Measurements from ENCODE around the gene BRSK1.

Gene BRSK1

DNA sequence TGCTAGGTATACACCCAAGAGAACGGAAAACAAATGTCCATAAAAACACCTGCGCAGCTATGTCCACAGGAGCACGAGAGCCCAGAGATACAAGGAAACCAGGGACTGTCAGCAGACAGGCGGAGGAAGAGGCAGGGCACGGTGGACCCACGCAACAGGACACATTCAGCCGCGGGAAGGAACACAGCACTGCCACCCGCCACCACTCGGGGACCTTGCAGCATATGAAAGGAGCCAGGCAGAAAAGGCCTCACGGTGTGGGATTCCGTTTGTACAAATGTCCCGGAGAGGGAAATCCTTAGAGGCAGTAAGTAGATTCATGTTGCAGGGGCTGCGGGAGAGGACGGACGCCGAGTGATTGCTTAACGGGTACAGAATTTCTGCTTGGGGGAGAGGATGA, 11.7 kb upstream of the BRSK1 start:
- TF ChIP-seq TEAD4 (IDR thresholded peaks at IDR 0.05) = no peak
- TF ChIP-seq NFIC (IDR thresholded peaks at IDR 0.05) = no peak
- no peak for TF ChIP-seq ZBTB7A (IDR thresholded peaks at IDR 0.05; ENCODE audit: low read depth)
- TF ChIP-seq TCF12 (IDR thresholded peaks at IDR 0.05; ENCODE audit: low read depth) = no peak
- TF ChIP-seq MAX (IDR thresholded peaks at IDR 0.05) = no peak
- TF ChIP-seq YY1 (IDR thresholded peaks at IDR 0.05; ENCODE audit: low read depth) = no peak
- no peak for TF ChIP-seq CEBPB (IDR thresholded peaks at IDR 0.05)
- no peak for TF ChIP-seq RAD21 (IDR thresholded peaks at IDR 0.05; ENCODE audit: low read depth)
- TF ChIP-seq EGR1 (IDR thresholded peaks at IDR 0.05) = no peak
- TF ChIP-seq EP300 (IDR thresholded peaks at IDR 0.05; ENCODE audit: borderline replicate concordance) = no peak
- TF ChIP-seq CREB1 (IDR thresholded peaks at IDR 0.05; ENCODE audit: low read depth) = no peak
- no peak for TF ChIP-seq USF1 (IDR thresholded peaks at IDR 0.05)
- TF ChIP-seq, protein P1, sequence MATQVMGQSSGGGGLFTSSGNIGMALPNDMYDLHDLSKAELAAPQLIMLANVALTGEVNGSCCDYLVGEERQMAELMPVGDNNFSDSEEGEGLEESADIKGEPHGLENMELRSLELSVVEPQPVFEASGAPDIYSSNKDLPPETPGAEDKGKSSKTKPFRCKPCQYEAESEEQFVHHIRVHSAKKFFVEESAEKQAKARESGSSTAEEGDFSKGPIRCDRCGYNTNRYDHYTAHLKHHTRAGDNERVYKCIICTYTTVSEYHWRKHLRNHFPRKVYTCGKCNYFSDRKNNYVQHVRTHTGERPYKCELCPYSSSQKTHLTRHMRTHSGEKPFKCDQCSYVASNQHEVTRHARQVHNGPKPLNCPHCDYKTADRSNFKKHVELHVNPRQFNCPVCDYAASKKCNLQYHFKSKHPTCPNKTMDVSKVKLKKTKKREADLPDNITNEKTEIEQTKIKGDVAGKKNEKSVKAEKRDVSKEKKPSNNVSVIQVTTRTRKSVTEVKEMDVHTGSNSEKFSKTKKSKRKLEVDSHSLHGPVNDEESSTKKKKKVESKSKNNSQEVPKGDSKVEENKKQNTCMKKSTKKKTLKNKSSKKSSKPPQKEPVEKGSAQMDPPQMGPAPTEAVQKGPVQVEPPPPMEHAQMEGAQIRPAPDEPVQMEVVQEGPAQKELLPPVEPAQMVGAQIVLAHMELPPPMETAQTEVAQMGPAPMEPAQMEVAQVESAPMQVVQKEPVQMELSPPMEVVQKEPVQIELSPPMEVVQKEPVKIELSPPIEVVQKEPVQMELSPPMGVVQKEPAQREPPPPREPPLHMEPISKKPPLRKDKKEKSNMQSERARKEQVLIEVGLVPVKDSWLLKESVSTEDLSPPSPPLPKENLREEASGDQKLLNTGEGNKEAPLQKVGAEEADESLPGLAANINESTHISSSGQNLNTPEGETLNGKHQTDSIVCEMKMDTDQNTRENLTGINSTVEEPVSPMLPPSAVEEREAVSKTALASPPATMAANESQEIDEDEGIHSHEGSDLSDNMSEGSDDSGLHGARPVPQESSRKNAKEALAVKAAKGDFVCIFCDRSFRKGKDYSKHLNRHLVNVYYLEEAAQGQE (IDR thresholded peaks at IDR 0.05; ENCODE audit: low read depth) = no peak
- no peak for TF ChIP-seq FOXM1 (IDR thresholded peaks at IDR 0.05; ENCODE audit: borderline replicate concordance, low read depth)
- TF ChIP-seq TAF1 (IDR thresholded peaks at IDR 0.05; ENCODE audit: low read depth) = no peak

GRCh38 chr19:55273978-55274707, 9.7 kb upstream of the BRSK1 start:
- TF ChIP-seq TAF1 (IDR thresholded peaks at IDR 0.05; ENCODE audit: low read depth) (no peak), ZBTB7A (IDR thresholded peaks at IDR 0.05; ENCODE audit: low read depth) (no peak), MAX (IDR thresholded peaks at IDR 0.05) (no peak), CREB1 (IDR thresholded peaks at IDR 0.05; ENCODE audit: low read depth) (no peak), CEBPB (IDR thresholded peaks at IDR 0.05) (no peak), USF1 (IDR thresholded peaks at IDR 0.05) (no peak), YY1 (IDR thresholded peaks at IDR 0.05; ENCODE audit: low read depth) (no peak), TCF12 (IDR thresholded peaks at IDR 0.05; ENCODE audit: low read depth) (no peak), RAD21 (IDR thresholded peaks at IDR 0.05; ENCODE audit: low read depth) (no peak), EGR1 (IDR thresholded peaks at IDR 0.05) (no peak), NFIC (IDR thresholded peaks at IDR 0.05) (no peak), FOXM1 (IDR thresholded peaks at IDR 0.05; ENCODE audit: borderline replicate concordance, low read depth) (no peak), EP300 (IDR thresholded peaks at IDR 0.05; ENCODE audit: borderline replicate concordance) (no peak), TEAD4 (IDR thresholded peaks at IDR 0.05) (no peak)
- TF ChIP-seq, protein P1 (IDR thresholded peaks at IDR 0.05; ENCODE audit: low read depth) = no peak

DNA sequence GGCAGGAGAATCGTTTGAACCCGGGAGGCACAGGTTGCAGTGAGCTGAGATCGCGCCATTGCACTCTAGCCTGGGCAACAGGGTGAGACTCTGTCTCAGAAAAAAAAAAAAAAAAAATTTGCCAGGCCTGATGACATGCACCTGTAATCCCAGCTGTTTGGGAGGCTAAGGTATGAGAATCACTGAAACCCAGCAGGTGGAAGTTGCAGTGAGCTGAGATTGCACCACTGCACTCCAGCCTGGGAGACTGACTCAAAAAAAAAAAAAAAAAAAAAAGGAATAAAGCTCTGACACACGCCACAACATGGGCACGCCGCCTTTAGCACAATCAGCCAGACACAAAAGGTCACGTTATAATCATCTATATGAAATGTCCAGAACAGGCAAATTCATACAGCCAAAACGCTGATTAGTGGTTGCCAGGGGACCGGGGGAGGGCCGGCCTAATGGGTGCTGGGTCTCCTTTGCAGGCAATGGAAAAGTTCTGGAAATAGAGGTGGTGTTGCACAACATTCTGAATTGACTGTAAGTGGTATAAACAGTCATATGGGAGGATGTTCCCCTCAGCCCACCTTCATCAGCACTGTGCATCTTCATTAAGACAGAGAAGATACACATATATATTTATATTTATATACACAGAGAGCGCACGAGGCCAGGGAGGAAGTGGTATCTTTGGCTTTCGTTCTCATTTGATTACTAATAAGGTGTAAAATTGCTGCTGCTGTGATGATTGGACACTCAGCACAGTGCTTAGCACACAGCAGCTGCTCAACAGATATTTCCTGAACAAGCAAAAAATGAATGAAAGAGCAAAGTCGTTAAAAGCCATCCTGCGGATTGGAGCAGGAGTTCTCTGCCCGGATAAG, 7.7 kb upstream of the BRSK1 start:
- no peak for TF ChIP-seq ZBTB7A (IDR thresholded peaks at IDR 0.05; ENCODE audit: low read depth)
- no peak for TF ChIP-seq MAX (IDR thresholded peaks at IDR 0.05)
- no peak for TF ChIP-seq YY1 (IDR thresholded peaks at IDR 0.05; ENCODE audit: low read depth)
- no peak for TF ChIP-seq RAD21 (IDR thresholded peaks at IDR 0.05; ENCODE audit: low read depth)
- no peak for TF ChIP-seq USF1 (IDR thresholded peaks at IDR 0.05)
- no peak for TF ChIP-seq CREB1 (IDR thresholded peaks at IDR 0.05; ENCODE audit: low read depth)
- TF ChIP-seq, protein P1 (IDR thresholded peaks at IDR 0.05; ENCODE audit: low read depth) = no peak
